Esophagus squamous epithelium (tissue), 4 donors: ENCODE measurements around the gene PLD4.

Experiments used
- CTCF ChIP-seq, 6 experiments: fragments of 450-650 bp in 4 of 6; fragments of 200-600 bp in 2 of 6; sonication (generic) in 2 of 6; IDR thresholded peaks; one replicate each; pipeline ENCODE4 v1.5.1; 2016 to 2019; ENCODE audit warnings: antibody characterized with exemption in 6 of 6, mild to moderate bottlenecking in 4 of 6, moderate library complexity in 4 of 6
- POLR2A ChIP-seq, 4 donors: fragments of 450-650 bp; IDR thresholded peaks; one replicate each; pipeline ENCODE4 v1.6.1; 2017; ENCODE audit warnings: antibody characterized with exemption in 4 of 4, mild to moderate bottlenecking in 4 of 4, moderate library complexity in 3 of 4

GRCh38 chr14:104968153-104968527 is 43.5 kb downstream of the PLD4 start:
- TF ChIP-seq CTCF (IDR thresholded peaks at IDR 0.05) (no peak), POLR2A (IDR thresholded peaks at IDR 0.05) (no peak)
